Activated CD4-positive, alpha-beta memory T cell treated with anti-CD3 and anti-CD28 coated beads, Interleukin-2, amount 10 ng/mL, durations not matched to agents 7 days and 5 days (primary cell): ENCODE measurements around the gene ARCN1. TPM values are rescaled to one million over a fixed set of nuclear protein-coding genes. Genes with fewer than 3 reads are reported as not detected.

Experiments
- total RNA-seq, 2 experiments: library from RNA; stranded (reverse); gene quantifications; one replicate each; pipeline ENCODE4 v1.2.3, GENCODE V29; 2021

Gene ARCN1
- total RNA-seq, 2 experiments from 2014 or later: 138 to 141 TPM

Other genes starting within 250 kb of the ARCN1 start
- 100 to 1,000 TPM; 467 to 476 TPM for gene CD3D, start 229.7 kb upstream of the ARCN1 start, total RNA-seq
- gene CD3G, start 228.1 kb upstream of the ARCN1 start, total RNA-seq: 100 to 1,000 TPM; 223 to 225 TPM
- gene UBE4A, start 212.8 kb upstream of the ARCN1 start, total RNA-seq: 10 to 100 TPM; 42.1 to 44.1 TPM
- 100 to 1,000 TPM; 251 to 260 TPM for gene ATP5MG, start 170.8 kb upstream of the ARCN1 start, total RNA-seq
- 100 to 1,000 TPM in 1 of 2 experiments, 10 to 100 TPM in 1; 94.6 to 102 TPM for gene KMT2A, start 135.9 kb upstream of the ARCN1 start, total RNA-seq
- gene TTC36, start 44.9 kb upstream of the ARCN1 start, total RNA-seq: under 1 TPM; 0.23 to 0.55 TPM
- gene TMEM25, start 41.2 kb upstream of the ARCN1 start, total RNA-seq: 1 to 10 TPM; 5.3 to 6.4 TPM
- gene IFT46, start 6.5 kb upstream of the ARCN1 start, total RNA-seq: 1 to 10 TPM; 9.6 to 10.0 TPM
- under 1 TPM; 0.53 to 0.63 TPM for gene PHLDB1, start 35.2 kb downstream of the ARCN1 start, total RNA-seq
- gene TREH, start 107.2 kb downstream of the ARCN1 start, total RNA-seq: not detected
- 100 to 1,000 TPM; 154 to 155 TPM for gene DDX6, start 218.8 kb downstream of the ARCN1 start, total RNA-seq